MM.1S (cell line): ENCODE data around the gene ATP2B2.

ENCODE experiments used
- DNase-seq: peaks from one replicate; pipeline ENCODE4 v3.0.0-alpha.2; 2015
- H2AFZ ChIP-seq: fragments of 300-600 bp; sonication (generic); 2 replicates; pipeline ENCODE4 v1.6.0; 2016; ENCODE audit warnings: antibody characterized with exemption, low read length
- H3F3A ChIP-seq: fragments of 300-600 bp; sonication (generic); 2 replicates; pipeline ENCODE4 v1.6.1; 2016; ENCODE audit warnings: mild to moderate bottlenecking, antibody characterized with exemption, low read length, moderate library complexity, mixed read lengths; ENCODE audit not compliant: insufficient read depth
- H3K27ac ChIP-seq: fragments of 300-600 bp; sonication (generic); 2 replicates; pipeline ENCODE4 v1.5.1; 2016; ENCODE audit warnings: mild to moderate bottlenecking, low read length
- H3K27me3 ChIP-seq: fragments of 300-600 bp; sonication (generic); replicated peaks from 2 replicates; pipeline ENCODE4 v1.6.0; 2016; ENCODE audit warnings: low read length; ENCODE audit not compliant: insufficient read depth
- H3K36me3 ChIP-seq: fragments of 300-600 bp; sonication (generic); replicated peaks from 2 replicates; pipeline ENCODE4 v1.6.1; 2016; ENCODE audit warnings: mild to moderate bottlenecking, low read length, mixed read lengths; ENCODE audit not compliant: insufficient read depth
- H3K4me1 ChIP-seq: fragments of 300-600 bp; sonication (generic); 2 replicates; pipeline ENCODE4 v1.6.1; 2016; ENCODE audit warnings: low read length, mixed read lengths
- H3K4me2 ChIP-seq: fragments of 300-600 bp; sonication (generic); 2 replicates; pipeline ENCODE4 v1.6.0; 2016; ENCODE audit warnings: low read depth, low read length
- H3K4me3 ChIP-seq: fragments of 300-600 bp; sonication (generic); 2 replicates; pipeline ENCODE4 v1.5.1; 2016; ENCODE audit warnings: low read length, mixed read lengths
- H3K79me2 ChIP-seq: fragments of 300-600 bp; sonication (generic); 2 replicates; pipeline ENCODE4 v1.6.1; 2016; ENCODE audit warnings: mixed run types, low read length, mixed read lengths
- H3K9ac ChIP-seq: fragments of 300-600 bp; sonication (generic); 2 replicates; pipeline ENCODE4 v1.6.1; 2016; ENCODE audit warnings: low read length, mixed read lengths
- H3K9me2 ChIP-seq: fragments of 300-600 bp; sonication (generic); replicated peaks from 2 replicates; pipeline ENCODE4 v1.6.1; 2016; ENCODE audit warnings: mild to moderate bottlenecking, low read length, mixed read lengths; ENCODE audit not compliant: insufficient read depth
- H3K9me3 ChIP-seq: fragments of 300-600 bp; sonication (generic); replicated peaks from 2 replicates; pipeline ENCODE4 v1.6.1; 2016; ENCODE audit warnings: mild to moderate bottlenecking, low read length, mixed read lengths; ENCODE audit not compliant: insufficient read depth
- H4K20me1 ChIP-seq: fragments of 300-600 bp; sonication (generic); 2 replicates; pipeline ENCODE4 v1.6.1; 2016; ENCODE audit warnings: mild to moderate bottlenecking, low read length, moderate library complexity, mixed read lengths; ENCODE audit not compliant: insufficient read depth
- EZH2 ChIP-seq: fragments of 300-600 bp; sonication (generic); optimal IDR thresholded peaks from 2 replicates; pipeline ENCODE3; 2017; ENCODE audit warnings: low read depth, mild to moderate bottlenecking, antibody characterized with exemption, low read length, mixed read lengths
- EZH2phosphoT487 ChIP-seq: fragments of 300-600 bp; sonication (generic); IDR thresholded peaks from 2 replicates; pipeline ENCODE4 v1.6.1; 2018; ENCODE audit warnings: antibody characterized with exemption, low read length
- TF ChIP-seq, protein P1 (sequence below): fragments of 300-600 bp; sonication (generic); IDR thresholded peaks from 2 replicates; pipeline ENCODE4 v1.5.1; 2016; ENCODE audit warnings: antibody characterized with exemption, low read length, mixed read lengths

Gene ATP2B2

DNA sequence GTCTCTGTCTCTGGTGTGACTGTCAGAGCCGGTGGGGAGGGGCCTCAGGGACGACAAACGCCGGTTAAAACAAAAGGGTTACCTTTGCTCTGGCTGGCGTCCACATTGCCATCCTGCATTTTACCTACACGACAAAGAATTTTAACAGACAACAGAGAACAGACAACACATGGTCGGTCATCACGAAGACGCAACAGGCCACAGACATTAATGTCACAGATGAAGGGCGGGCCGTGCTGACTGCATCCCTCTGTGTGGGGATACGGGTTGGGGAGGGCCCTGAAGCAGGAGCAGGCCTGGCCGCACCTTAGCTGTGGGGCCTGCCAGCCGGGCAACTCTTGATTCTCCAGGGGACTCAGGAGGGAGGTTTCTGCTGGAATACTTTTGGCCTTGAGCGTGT, 126.2 kb downstream of the ATP2B2 start:
- H3K4me3 ChIP-seq: no peak overlapping the region
- no peaks in the 10 kb centered on the region for H4K20me1 ChIP-seq
- no peak overlapping the region for H3K9ac ChIP-seq

DNA sequence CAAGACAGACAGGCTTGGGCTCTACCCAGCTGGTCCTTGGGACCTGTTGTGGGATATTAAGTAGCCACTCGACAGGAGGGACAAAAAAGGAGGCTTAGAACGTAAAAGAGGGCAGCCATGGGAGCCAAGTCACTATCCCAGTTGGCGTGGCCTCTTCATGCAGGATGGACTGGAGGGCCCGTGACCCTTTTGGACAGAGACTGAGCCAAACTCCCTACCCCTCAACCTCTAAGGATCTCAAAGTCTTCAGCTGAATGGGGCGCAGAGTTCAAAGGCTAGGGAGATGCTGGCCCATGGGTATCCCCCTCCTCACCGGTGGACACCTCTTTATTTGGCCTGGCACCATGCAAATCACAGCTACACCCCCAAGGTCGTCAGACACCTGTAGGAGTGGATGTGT, 126.6 kb downstream of the ATP2B2 start:
- no peak overlapping the region for H3K4me3 ChIP-seq
- TF ChIP-seq EZH2 (no peak), EZH2phosphoT487 (no peak)
- TF ChIP-seq, protein P1, sequence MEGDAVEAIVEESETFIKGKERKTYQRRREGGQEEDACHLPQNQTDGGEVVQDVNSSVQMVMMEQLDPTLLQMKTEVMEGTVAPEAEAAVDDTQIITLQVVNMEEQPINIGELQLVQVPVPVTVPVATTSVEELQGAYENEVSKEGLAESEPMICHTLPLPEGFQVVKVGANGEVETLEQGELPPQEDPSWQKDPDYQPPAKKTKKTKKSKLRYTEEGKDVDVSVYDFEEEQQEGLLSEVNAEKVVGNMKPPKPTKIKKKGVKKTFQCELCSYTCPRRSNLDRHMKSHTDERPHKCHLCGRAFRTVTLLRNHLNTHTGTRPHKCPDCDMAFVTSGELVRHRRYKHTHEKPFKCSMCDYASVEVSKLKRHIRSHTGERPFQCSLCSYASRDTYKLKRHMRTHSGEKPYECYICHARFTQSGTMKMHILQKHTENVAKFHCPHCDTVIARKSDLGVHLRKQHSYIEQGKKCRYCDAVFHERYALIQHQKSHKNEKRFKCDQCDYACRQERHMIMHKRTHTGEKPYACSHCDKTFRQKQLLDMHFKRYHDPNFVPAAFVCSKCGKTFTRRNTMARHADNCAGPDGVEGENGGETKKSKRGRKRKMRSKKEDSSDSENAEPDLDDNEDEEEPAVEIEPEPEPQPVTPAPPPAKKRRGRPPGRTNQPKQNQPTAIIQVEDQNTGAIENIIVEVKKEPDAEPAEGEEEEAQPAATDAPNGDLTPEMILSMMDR: no peak
- H3K36me3 ChIP-seq: no peaks in the 10 kb centered on the region
- no peaks in the 10 kb centered on the region for H3K79me2 ChIP-seq
- DNase-seq: no peak
- no peaks in the 10 kb centered on the region for H3K27me3 ChIP-seq
- H3F3A ChIP-seq: no peaks in the 10 kb centered on the region
- no peaks in the 10 kb centered on the region for H3K9me2 ChIP-seq
- H3K9ac ChIP-seq: no peak overlapping the region
- no peak overlapping the region for H2AFZ ChIP-seq
- H3K4me1 ChIP-seq: peaks cover 8% of the 10 kb centered on the region; the same call in 1 of the 2 replicates
- H3K27ac ChIP-seq: no peak overlapping the region
- no peaks in the 10 kb centered on the region for H3K9me3 ChIP-seq
- no peak overlapping the region for H3K4me2 ChIP-seq
- no peaks in the 10 kb centered on the region for H4K20me1 ChIP-seq

More for the DNA sequence above, 126.2 kb downstream of the ATP2B2 start:
- Histone ChIP-seq H3K27me3 (no peaks in the 10 kb centered on the region), H3K36me3 (no peaks in the 10 kb centered on the region), H3K27ac (no peak overlapping the region), H3K9me2 (no peaks in the 10 kb centered on the region), H2AFZ (no peak overlapping the region), H3K4me2 (no peak overlapping the region), H3K9me3 (no peaks in the 10 kb centered on the region), H3K4me1 (peaks cover 8% of the 10 kb centered on the region; the same call in 1 of the 2 replicates), H3K79me2 (no peaks in the 10 kb centered on the region), H3F3A (no peaks in the 10 kb centered on the region)
- DNase-seq: no peak
- TF ChIP-seq, protein P1: no peak
- no peak for TF ChIP-seq EZH2phosphoT487
- TF ChIP-seq EZH2: no peak

GRCh38 chr3:10378246-10378645, 127.1 kb downstream of the ATP2B2 start:
- no peak overlapping the region for H3K4me2 ChIP-seq

More at GRCh38 chr3:10378246-10378645, 127.1 kb downstream of the ATP2B2 start:
- no peaks in the 10 kb centered on the region for H3K79me2 ChIP-seq
- no peaks in the 10 kb centered on the region for H4K20me1 ChIP-seq
- no peaks in the 10 kb centered on the region for H3F3A ChIP-seq
- no peaks in the 10 kb centered on the region for H3K27me3 ChIP-seq
- H3K9me3 ChIP-seq: no peaks in the 10 kb centered on the region
- H3K27ac ChIP-seq: no peak overlapping the region
- peaks cover 8% of the 10 kb centered on the region; the same call in 1 of the 2 replicates for H3K4me1 ChIP-seq
- no peaks in the 10 kb centered on the region for H3K9me2 ChIP-seq
- no peak overlapping the region for H2AFZ ChIP-seq
- no peaks in the 10 kb centered on the region for H3K36me3 ChIP-seq
- TF ChIP-seq, protein P1: no peak
- TF ChIP-seq EZH2: no peak
- TF ChIP-seq EZH2phosphoT487: no peak
- no peak for DNase-seq
- no peak overlapping the region for H3K9ac ChIP-seq
- no peak overlapping the region for H3K4me3 ChIP-seq
